Measurements from ENCODE around the gene UBE2L3.

UBE2L3 gene

GRCh38 chr22:21646608-21647590, 79.4 kb downstream of the UBE2L3 start:
- DNase-seq (ENCODE audit: low spot score) = peak; percentile 86

GRCh38 chr22:21650280-21650679, 82.8 kb downstream of the UBE2L3 start:
- DNase-seq (ENCODE audit: low spot score) = no peak

- DNase-seq (ENCODE audit: low spot score) = no peak
These were observed 83.5 kb downstream of the UBE2L3 start for GRCh38 chr22:21650823-21651520.

- no peak for DNase-seq (ENCODE audit: low spot score)
These were observed 84.1 kb downstream of the UBE2L3 start for GRCh38 chr22:21651521-21652009.

- DNase-seq (ENCODE audit: low spot score) = peak; percentile 96
These were observed 84.6 kb downstream of the UBE2L3 start for GRCh38 chr22:21652010-21652546.

GRCh38 chr22:21652547-21653545, 85.3 kb downstream of the UBE2L3 start:
- no peak for DNase-seq (ENCODE audit: low spot score)

GRCh38 chr22:21657020-21657359, 89.5 kb downstream of the UBE2L3 start:
- no peak for DNase-seq (ENCODE audit: low spot score)

GRCh38 chr22:21657360-21658032, 90.0 kb downstream of the UBE2L3 start:
- DNase-seq (ENCODE audit: low spot score) = peak; percentile 86

- DNase-seq (ENCODE audit: low spot score) = no peak
These were observed 92.5 kb downstream of the UBE2L3 start for GRCh38 chr22:21659864-21660525.

- no peak for DNase-seq (ENCODE audit: low spot score)
These were observed 93.4 kb downstream of the UBE2L3 start for GRCh38 chr22:21660904-21661303.

GRCh38 chr22:21661991-21662390, 94.5 kb downstream of the UBE2L3 start:
- DNase-seq (ENCODE audit: low spot score) = no peak

GRCh38 chr22:21663738-21664137, 96.2 kb downstream of the UBE2L3 start:
- no peak for DNase-seq (ENCODE audit: low spot score)

- DNase-seq (ENCODE audit: low spot score) = no peak
These were observed 97.7 kb downstream of the UBE2L3 start for GRCh38 chr22:21665047-21665851.

GRCh38 chr22:21666786-21667185, 99.3 kb downstream of the UBE2L3 start:
- DNase-seq (ENCODE audit: low spot score) = no peak

- no peak for DNase-seq (ENCODE audit: low spot score)
These were observed 101.5 kb downstream of the UBE2L3 start for GRCh38 chr22:21669026-21669425.

GRCh38 chr22:21672107-21672629, 104.7 kb downstream of the UBE2L3 start:
- DNase-seq (ENCODE audit: low spot score) = no peak
